GM23248 (cell line): Measurements from ENCODE around the gene FYB2. TPM values are rescaled to one million over a fixed set of nuclear protein-coding genes. Genes with fewer than 3 reads are reported as not detected.

Experiments
- DNase-seq: peaks from one replicate; pipeline ENCODE4 v3.0.0-alpha.2; 2015
- H2AFZ ChIP-seq: fragments of 200-600 bp; sonication (generic); 2 replicates; pipeline ENCODE4 v1.6.1; 2016; ENCODE audit warnings: antibody characterized with exemption
- H3F3A ChIP-seq: fragments of 200-600 bp; sonication (generic); 2 replicates; pipeline ENCODE4 v1.6.1; 2016; ENCODE audit warnings: mild to moderate bottlenecking, antibody characterized with exemption, mixed run types; ENCODE audit not compliant: insufficient read depth
- H3K27ac ChIP-seq: fragments of 200-600 bp; sonication (generic); 2 replicates; pipeline ENCODE4 v1.5.1; 2016; ENCODE audit warnings: mild to moderate bottlenecking
- H3K27me3 ChIP-seq: fragments of 200-600 bp; sonication (generic); replicated peaks from 2 replicates; pipeline ENCODE4 v1.6.1; 2016; ENCODE audit warnings: mild to moderate bottlenecking; ENCODE audit not compliant: insufficient read depth
- H3K36me3 ChIP-seq: fragments of 200-600 bp; sonication (generic); 2 replicates; pipeline ENCODE4 v1.6.1; 2016; ENCODE audit warnings: low read depth, mild to moderate bottlenecking
- H3K4me1 ChIP-seq: fragments of 200-600 bp; sonication (generic); 2 replicates; pipeline ENCODE4 v1.6.1; 2016; ENCODE audit warnings: mild to moderate bottlenecking; ENCODE audit not compliant: insufficient read depth
- H3K4me2 ChIP-seq: fragments of 200-600 bp; sonication (generic); one replicate; pipeline ENCODE4 v1.6.1; 2016; ENCODE audit warnings: mild to moderate bottlenecking; ENCODE audit not compliant: unreplicated experiment
- H3K4me3 ChIP-seq: fragments of 200-600 bp; sonication (generic); 2 replicates; pipeline ENCODE4 v1.5.1; 2016; ENCODE audit warnings: mild to moderate bottlenecking
- H3K79me2 ChIP-seq: fragments of 200-600 bp; sonication (generic); 2 replicates; pipeline ENCODE4 v1.6.1; 2016; ENCODE audit warnings: mild to moderate bottlenecking; ENCODE audit not compliant: insufficient read depth
- H3K9ac ChIP-seq: fragments of 200-600 bp; sonication (generic); 2 replicates; pipeline ENCODE4 v1.6.1; 2016; ENCODE audit warnings: mild to moderate bottlenecking
- H3K9me2 ChIP-seq: fragments of 200-600 bp; sonication (generic); 2 replicates; pipeline ENCODE4 v1.6.1; 2016; ENCODE audit warnings: mixed run types, mild to moderate bottlenecking, moderate library complexity; ENCODE audit not compliant: insufficient read depth
- H3K9me3 ChIP-seq: fragments of 200-600 bp; sonication (generic); one replicate; pipeline ENCODE4 v1.6.1; 2017; ENCODE audit warnings: low read depth
- H4K20me1 ChIP-seq: fragments of 200-600 bp; sonication (generic); 2 replicates; pipeline ENCODE4 v1.6.0; 2016; ENCODE audit not compliant: insufficient read depth
- EZH2 ChIP-seq: fragments of 200-600 bp; sonication (generic); IDR thresholded peaks from 2 replicates; pipeline ENCODE4 v1.6.1; 2018; ENCODE audit warnings: antibody characterized with exemption, mild to moderate bottlenecking; ENCODE audit not compliant: insufficient read depth, poor library complexity, severe bottlenecking
- EZH2phosphoT487 ChIP-seq: fragments of 200-600 bp; sonication (generic); IDR thresholded peaks from 2 replicates; pipeline ENCODE4 v1.6.1; 2018; ENCODE audit warnings: antibody characterized with exemption, moderate library complexity, mild to moderate bottlenecking, low read depth; ENCODE audit not compliant: insufficient read depth
- WGBS, 2 experiments: methylation state at CpG; one replicate each; pipeline ENCODE4 v1.1.6; 2015 to 2017; ENCODE audit warnings: low lambda C conversion rate in 2 of 2, low coverage in 1 of 2; ENCODE audit errors: missing lambda C conversion rate in 2 of 2; 5-methylcytosine and 5-hydroxymethylcytosine counted together
- in situ Hi-C: fragments of 300-500 bp; cut with MboI; formaldehyde crosslinking; loops from 2 replicates; pipeline ENCODE4 v1.15.0; 2020
- polyA plus RNA-seq: library from polyadenylated mRNA; unstranded; fragments of >200 nt; fragmentation: Nextera tagmentation; extraction: Ambion mirVana; gene quantifications from 2 replicates; pipeline ENCODE4 v1.2.1, GENCODE V29; 2016
- total RNA-seq: library from RNA; depleted of rRNA; stranded (reverse); fragments of >200 nt; shearing (Covaris generic); gene quantifications from 2 replicates; pipeline ENCODE4 v1.2.3, GENCODE V29; 2014

Gene FYB2
- total and polyA plus RNA-seq, 2 experiments from 2014 or later: not detected

- WGBS, 2 experiments: 29 to 33% methylated on average over 3 of the region's 3 CpGs
Measured at GRCh38 chr1:56838759-56839158, 19.6 kb upstream of the FYB2 start.

GRCh38 chr1:56837244-56837939 lies 18.2 kb upstream of the FYB2 start:
- Histone ChIP-seq H2AFZ (no peak overlapping the region), H3K4me1 (peaks cover 5% of the 10 kb centered on the region), H3K4me2 (no peak overlapping the region), H3K9ac (no peak overlapping the region), H3K79me2 (no peaks in the 10 kb centered on the region), H4K20me1 (no peaks in the 10 kb centered on the region), H3K4me3 (no peak overlapping the region), H3K27me3 (no peaks in the 10 kb centered on the region), H3K36me3 (no peaks in the 10 kb centered on the region), H3K9me3 (no peaks in the 10 kb centered on the region), H3K9me2 (no peaks in the 10 kb centered on the region), H3F3A (0 out of 2 replicates have a peak, but pooled peaks cover 4% of the 10 kb centered on the region), H3K27ac (no peak overlapping the region)
- DNase-seq: peak; percentile 35
- TF ChIP-seq EZH2 (no peak), EZH2phosphoT487 (no peak)
- in situ Hi-C loops: loop anchor here (10.0 to 25.0 kb wide), 3 partner anchors 137 to 1325 kb away; no protein-coding TSS in a partner anchor
- 50 to 53% methylated on average over 9 of the region's 9 CpGs for WGBS, 2 experiments

More at GRCh38 chr1:56838759-56839158, 19.6 kb upstream of the FYB2 start:
- no peaks in the 10 kb centered on the region for H3K9me2 ChIP-seq
- no peak overlapping the region for H3K4me2 ChIP-seq
- peak; percentile 36 for DNase-seq
- no peaks in the 10 kb centered on the region for H3K9me3 ChIP-seq
- no peak overlapping the region for H3K4me3 ChIP-seq
- no peaks in the 10 kb centered on the region for H4K20me1 ChIP-seq
- H3K9ac ChIP-seq: no peak overlapping the region
- H2AFZ ChIP-seq: no peak overlapping the region
- in situ Hi-C loops: loop anchor here (10.0 to 25.0 kb wide), 3 partner anchors 136 to 1324 kb away; no protein-coding TSS in a partner anchor
- no peaks in the 10 kb centered on the region for H3K4me1 ChIP-seq
- H3K27ac ChIP-seq: no peak overlapping the region
- H3K36me3 ChIP-seq: no peaks in the 10 kb centered on the region
- H3K79me2 ChIP-seq: no peaks in the 10 kb centered on the region
- no peaks in the 10 kb centered on the region for H3K27me3 ChIP-seq
- TF ChIP-seq EZH2 (no peak), EZH2phosphoT487 (no peak)
- H3F3A ChIP-seq: 0 out of 2 replicates have a peak, but pooled peaks cover 4% of the 10 kb centered on the region

DNA sequence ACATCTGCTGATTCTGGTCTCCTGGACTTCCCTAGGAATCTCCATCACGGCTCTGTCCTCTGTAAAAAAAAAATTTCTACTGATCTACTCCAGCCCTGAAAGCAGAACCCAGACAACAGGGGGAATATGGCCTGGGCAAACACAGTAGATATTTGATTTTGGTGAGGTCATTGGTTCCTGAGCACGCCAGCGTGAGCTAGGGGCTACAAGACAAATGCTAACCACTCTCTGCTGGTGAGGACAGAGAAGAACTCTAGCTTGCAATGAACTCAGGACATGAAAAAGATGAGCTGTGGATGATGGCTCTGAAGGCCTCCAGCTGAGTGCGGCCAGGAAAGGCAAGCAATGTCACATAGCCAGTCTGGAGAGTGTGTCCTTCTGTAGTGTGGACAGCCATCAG lies 17.2 kb upstream of the FYB2 start:
- Histone ChIP-seq H3K4me3 (no peak overlapping the region), H3K9ac (no peak overlapping the region), H3K36me3 (no peaks in the 10 kb centered on the region), H3K27me3 (no peaks in the 10 kb centered on the region), H3K27ac (no peak overlapping the region), H3K4me1 (peaks cover 14% of the 10 kb centered on the region), H3K79me2 (no peaks in the 10 kb centered on the region), H3K9me2 (no peaks in the 10 kb centered on the region), H3K4me2 (no peak overlapping the region), H3F3A (0 out of 2 replicates have a peak, but pooled peaks cover 4% of the 10 kb centered on the region), H2AFZ (no peak overlapping the region), H3K9me3 (no peaks in the 10 kb centered on the region), H4K20me1 (no peaks in the 10 kb centered on the region)
- DNase-seq: no peak
- WGBS, 2 experiments: 76 to 85% methylated on average over 4 of the region's 4 CpGs
- no peak for TF ChIP-seq EZH2
- no peak for TF ChIP-seq EZH2phosphoT487
- in situ Hi-C loops: loop anchor here (10.0 to 25.0 kb wide), 3 partner anchors 138 to 1326 kb away; no protein-coding TSS in a partner anchor

DNA sequence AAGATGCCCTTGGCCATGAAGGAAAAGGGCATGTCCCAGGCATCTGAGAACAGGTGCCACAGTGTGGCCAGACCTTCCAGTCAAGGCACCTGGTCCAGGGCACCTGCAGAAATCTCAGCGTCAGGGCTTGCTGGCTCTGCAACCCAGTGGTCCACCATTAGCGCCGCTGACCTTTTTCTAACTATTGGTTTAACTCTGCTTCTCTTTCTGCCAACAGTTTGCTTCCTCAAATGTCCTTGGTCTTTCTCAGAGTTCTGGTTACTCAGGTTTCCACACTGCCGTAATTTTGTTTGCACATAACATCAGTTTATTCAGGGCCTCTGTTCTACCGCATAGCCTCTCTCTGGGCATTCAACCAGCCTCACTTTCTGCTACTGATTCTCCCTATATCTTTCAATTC lies 16.5 kb upstream of the FYB2 start:
- no peak overlapping the region for H3K27ac ChIP-seq
- H3K9me2 ChIP-seq: no peaks in the 10 kb centered on the region
- in situ Hi-C loops: loop anchor here (10.0 to 25.0 kb wide), 3 partner anchors 139 to 1327 kb away; no protein-coding TSS in a partner anchor
- H4K20me1 ChIP-seq: no peaks in the 10 kb centered on the region
- TF ChIP-seq EZH2 (no peak), EZH2phosphoT487 (no peak)
- H3K36me3 ChIP-seq: no peaks in the 10 kb centered on the region
- DNase-seq: no peak
- WGBS, 2 experiments: 97 to 99% methylated on average over 5 of the region's 5 CpGs
- no peak overlapping the region for H3K9ac ChIP-seq
- peaks cover 16% of the 10 kb centered on the region for H3K4me1 ChIP-seq
- no peak overlapping the region for H3K4me3 ChIP-seq
- no peaks in the 10 kb centered on the region for H3K79me2 ChIP-seq
- no peaks in the 10 kb centered on the region for H3K27me3 ChIP-seq
- H2AFZ ChIP-seq: no peak overlapping the region
- 0 out of 2 replicates have a peak, but pooled peaks cover 4% of the 10 kb centered on the region for H3F3A ChIP-seq
- H3K9me3 ChIP-seq: no peaks in the 10 kb centered on the region
- no peak overlapping the region for H3K4me2 ChIP-seq
